GM13976 (cell line): ENCODE data around the gene KIAA1586.
"Not testable (repeated sequence)": the region's sequence is repeated elsewhere in the genome, so short reads cannot be mapped to it uniquely, and the experiment has no call there.

ENCODE experiments used
- DNase-seq: peaks from one replicate; pipeline ENCODE4 v3.0.0; 2012; ENCODE audit warnings: low spot score
- in situ Hi-C: fragments of 300-500 bp; cut with MboI; formaldehyde crosslinking; loops from one replicate; pipeline ENCODE4 v1.12.0; 2022; ENCODE audit warnings: low sequenced_read_pairs, mixed read lengths, inconsistent platforms; ENCODE audit not compliant: unreplicated experiment
- TF ChIP-seq, protein P1 (sequence below): IDR thresholded peaks from 2 replicates; pipeline ENCODE4 v1.5.1; 2012; ENCODE audit warnings: borderline replicate concordance, mild to moderate bottlenecking; ENCODE audit not compliant: insufficient read depth; ENCODE audit errors: extremely low read depth, missing control alignments, control extremely low read depth

Gene KIAA1586

DNA sequence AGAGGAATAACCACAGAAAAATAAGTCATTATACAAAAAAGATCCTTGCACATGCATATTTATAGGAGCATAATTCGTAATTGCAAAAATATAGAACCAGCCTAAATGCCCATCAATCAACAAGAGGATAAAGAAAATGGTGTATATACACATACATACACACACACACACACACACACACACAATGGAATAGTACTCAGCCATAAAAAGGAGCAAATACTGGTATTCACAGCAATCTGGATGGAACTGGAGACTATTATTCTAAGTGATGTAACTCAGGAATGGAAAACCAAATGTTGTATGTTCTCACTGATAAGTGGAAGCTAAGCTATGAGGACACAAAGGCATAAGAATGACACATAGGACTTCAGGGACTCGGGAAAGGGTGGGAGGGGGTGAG is 1.9 kb upstream of the KIAA1586 start:
- TF ChIP-seq, protein P1, sequence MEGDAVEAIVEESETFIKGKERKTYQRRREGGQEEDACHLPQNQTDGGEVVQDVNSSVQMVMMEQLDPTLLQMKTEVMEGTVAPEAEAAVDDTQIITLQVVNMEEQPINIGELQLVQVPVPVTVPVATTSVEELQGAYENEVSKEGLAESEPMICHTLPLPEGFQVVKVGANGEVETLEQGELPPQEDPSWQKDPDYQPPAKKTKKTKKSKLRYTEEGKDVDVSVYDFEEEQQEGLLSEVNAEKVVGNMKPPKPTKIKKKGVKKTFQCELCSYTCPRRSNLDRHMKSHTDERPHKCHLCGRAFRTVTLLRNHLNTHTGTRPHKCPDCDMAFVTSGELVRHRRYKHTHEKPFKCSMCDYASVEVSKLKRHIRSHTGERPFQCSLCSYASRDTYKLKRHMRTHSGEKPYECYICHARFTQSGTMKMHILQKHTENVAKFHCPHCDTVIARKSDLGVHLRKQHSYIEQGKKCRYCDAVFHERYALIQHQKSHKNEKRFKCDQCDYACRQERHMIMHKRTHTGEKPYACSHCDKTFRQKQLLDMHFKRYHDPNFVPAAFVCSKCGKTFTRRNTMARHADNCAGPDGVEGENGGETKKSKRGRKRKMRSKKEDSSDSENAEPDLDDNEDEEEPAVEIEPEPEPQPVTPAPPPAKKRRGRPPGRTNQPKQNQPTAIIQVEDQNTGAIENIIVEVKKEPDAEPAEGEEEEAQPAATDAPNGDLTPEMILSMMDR = no peak
- in situ Hi-C loops = loop anchor here (25.0 kb wide), 1 partner anchor 268 kb away; the partner anchor contains the start of gene PRIM2

DNA sequence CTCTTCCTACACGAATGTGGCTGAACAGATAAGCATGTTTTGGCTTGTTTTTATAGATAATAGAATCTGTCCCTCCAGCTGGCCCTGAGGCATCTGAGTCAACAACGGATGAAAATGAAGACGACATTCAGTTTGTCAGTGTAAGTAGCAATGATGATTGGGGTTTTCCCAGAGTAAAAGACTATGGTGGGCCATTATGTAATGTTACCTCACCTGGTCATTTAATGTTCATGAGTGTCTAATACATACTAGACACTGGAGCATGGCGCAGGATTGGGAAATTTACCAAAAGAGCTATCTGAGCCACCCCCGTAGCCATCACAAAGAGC is 728 bp downstream of the KIAA1586 start:
- in situ Hi-C loops = loop anchor here (25.0 kb wide), 1 partner anchor 265 kb away; the partner anchor contains the start of gene PRIM2
- DNase-seq = not testable (repeated sequence)

More for the DNA sequence above, 1.9 kb upstream of the KIAA1586 start:
- DNase-seq = no peak

DNA sequence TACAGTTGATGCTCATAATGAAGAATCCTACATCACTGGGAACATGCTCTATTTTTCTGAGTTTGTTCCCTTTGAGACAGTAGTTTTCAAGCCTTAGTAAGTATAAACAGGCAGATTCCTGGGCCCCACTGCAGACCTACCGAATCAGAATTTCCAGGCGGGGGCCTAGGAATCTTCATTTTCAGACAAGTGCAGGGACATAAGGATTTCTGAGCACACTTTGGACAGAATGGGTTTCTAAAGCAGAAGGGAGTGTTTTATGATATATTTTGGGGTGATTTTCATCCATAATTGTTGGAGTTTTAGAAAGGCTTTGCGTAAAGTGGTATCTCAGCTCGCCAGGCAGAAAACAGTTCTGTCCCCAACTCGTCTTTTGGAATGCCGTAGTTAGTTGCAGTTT is 1.4 kb downstream of the KIAA1586 start:
- in situ Hi-C loops = loop anchor here (25.0 kb wide), 1 partner anchor 264 kb away; the partner anchor contains the start of gene PRIM2
- DNase-seq = not testable (repeated sequence)

DNA sequence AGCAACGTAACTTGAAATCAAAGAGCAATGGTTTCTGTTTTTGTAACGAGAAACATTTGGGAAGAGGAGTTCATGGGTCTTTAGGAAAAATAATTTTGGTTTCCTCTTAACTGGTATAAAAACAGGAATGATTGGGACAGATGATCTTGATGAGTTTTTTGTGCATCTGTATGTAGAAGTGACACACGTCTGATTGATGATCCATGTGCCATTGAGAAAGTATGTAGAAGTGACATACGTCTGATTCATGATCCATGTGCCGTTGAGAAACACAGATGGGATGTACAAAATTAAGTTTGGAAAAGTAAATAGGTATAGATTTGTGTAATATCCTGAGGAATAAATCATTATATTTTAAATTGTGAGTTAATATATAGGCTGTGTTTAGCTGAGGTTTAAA is 2.1 kb downstream of the KIAA1586 start:
- no peak for DNase-seq
- in situ Hi-C loops = loop anchor here (25.0 kb wide), 1 partner anchor 264 kb away; the partner anchor contains the start of gene PRIM2
- TF ChIP-seq, protein P1 = no peak

DNA sequence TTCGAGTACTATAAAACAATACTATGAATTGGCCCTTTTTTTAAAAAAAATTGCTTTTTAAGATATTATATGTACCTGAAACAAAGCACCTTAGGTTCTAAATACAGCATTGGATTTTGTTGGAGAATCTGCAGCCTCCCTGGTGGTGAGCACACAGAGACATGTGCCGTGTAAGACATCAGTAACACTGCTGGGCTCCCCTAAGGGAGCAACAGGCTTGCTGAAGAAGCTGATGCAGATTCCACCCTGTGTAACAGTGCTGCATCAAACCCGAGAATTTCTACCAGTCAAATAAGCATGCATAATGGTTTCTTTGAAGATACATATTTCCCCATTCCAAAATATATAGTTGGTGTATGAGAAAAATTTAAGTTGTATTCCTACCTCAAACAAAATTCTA is 17.4 kb downstream of the KIAA1586 start:
- TF ChIP-seq, protein P1 = no peak
- no peak for DNase-seq
- in situ Hi-C loops = no loop called here

DNA sequence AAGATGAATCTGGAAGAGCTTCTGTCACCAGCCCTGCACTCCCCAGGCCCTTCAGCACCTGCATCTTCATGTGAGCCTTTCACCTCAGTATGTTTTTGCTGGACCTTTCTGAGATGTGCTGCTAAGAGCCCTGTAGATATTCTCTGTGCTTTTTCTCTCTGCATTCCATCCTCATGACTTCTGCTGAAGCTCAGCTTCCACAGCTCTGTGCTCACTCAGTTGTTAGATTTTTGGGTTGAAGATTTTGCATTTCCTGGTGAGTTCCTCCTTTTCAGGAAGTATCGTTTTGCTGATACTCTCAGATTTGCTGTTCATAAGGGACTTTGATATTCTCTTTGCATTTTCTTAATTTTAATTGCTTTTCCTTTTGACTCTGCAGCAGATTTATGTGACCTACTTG is 18.3 kb downstream of the KIAA1586 start:
- TF ChIP-seq, protein P1 = no peak
- DNase-seq = no peak
- in situ Hi-C loops = no loop called here

DNA sequence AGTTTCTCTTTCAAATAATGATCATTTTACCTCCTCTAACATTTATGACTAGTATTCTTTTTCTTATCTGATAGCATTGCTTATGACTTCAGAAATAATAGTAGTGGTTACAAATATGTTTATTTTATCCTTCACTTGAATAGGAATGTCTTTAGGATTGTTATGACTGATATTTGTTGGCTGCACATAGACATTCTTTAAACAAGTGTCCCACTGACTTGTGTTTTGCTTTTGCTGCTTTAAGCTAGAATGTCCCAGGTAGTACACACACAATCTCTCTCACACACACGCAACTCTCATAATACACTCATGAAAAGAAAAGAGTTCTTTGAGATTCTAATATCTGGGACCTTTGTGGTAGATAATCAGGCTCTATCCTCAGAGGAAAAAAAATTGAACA is 21.6 kb downstream of the KIAA1586 start:
- no peak for DNase-seq
- in situ Hi-C loops = no loop called here
- TF ChIP-seq, protein P1 = no peak

DNA sequence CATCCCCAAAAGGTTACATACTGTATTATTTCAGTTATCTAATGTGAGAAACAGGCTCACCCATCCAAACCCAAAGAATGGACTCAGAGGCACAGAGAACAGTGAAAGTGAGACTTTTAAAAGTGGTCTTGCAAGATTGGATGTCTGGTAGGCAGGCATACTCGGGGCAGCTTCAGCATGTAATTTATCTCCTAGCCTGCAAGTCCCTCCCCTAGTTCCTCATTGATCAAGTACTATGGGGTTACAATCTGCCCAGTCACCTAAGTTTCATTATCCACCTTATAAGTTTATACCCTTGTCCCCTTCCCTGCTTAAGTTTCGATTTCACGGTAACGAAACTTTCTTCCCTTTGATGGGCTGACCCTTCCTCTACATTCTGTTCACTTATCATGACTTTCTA is 22.7 kb downstream of the KIAA1586 start:
- TF ChIP-seq, protein P1 = no peak
- in situ Hi-C loops = no loop called here
- no peak for DNase-seq
